IgD-negative memory B cell (primary cell): ENCODE data around the gene SELPLG. TPM values are rescaled to one million over a fixed set of nuclear protein-coding genes. Genes with fewer than 3 reads are reported as not detected.
"Not testable (repeated sequence)": the region's sequence is repeated elsewhere in the genome, so short reads cannot be mapped to it uniquely, and the experiment has no call there.

Source experiments
- H3K27ac Mint-ChIP-seq, 3 donors: one replicate each; pipeline ENCODE4 v1.8.0; 2020 to 2022; ENCODE audit warnings: mild to moderate bottlenecking in 3 of 3, mixed read lengths in 3 of 3, moderate library complexity in 1 of 3
- H3K27me3 Mint-ChIP-seq: one replicate; pipeline ENCODE4 v1.8.0; 2021; ENCODE audit warnings: mixed read lengths
- H3K36me3 Mint-ChIP-seq: one replicate; pipeline ENCODE4 v1.8.0; 2020; ENCODE audit warnings: mild to moderate bottlenecking, mixed read lengths
- H3K4me1 Mint-ChIP-seq, 3 donors: one replicate each; pipeline ENCODE4 v1.8.0; 2020 to 2022; ENCODE audit warnings: mixed read lengths in 3 of 3, mild to moderate bottlenecking in 1 of 3
- H3K4me3 Mint-ChIP-seq, 4 donors: one replicate each; pipeline ENCODE4 v1.8.0; 2020 to 2022; ENCODE audit warnings: mild to moderate bottlenecking in 4 of 4, mixed read lengths in 4 of 4, moderate library complexity in 3 of 4
- H3K9me3 Mint-ChIP-seq, 3 donors: one replicate each; pipeline ENCODE4 v1.8.0; 2020 to 2021; ENCODE audit warnings: mixed read lengths in 3 of 3, mild to moderate bottlenecking in 1 of 3
- polyA plus RNA-seq: library from polyadenylated mRNA; unstranded; fragments of 300-500 nt; fragmentation: Illumina TruSeq; gene quantifications from one replicate; pipeline ENCODE4 v1.2.3, GENCODE V29; 2021

The SELPLG gene
- polyA plus RNA-seq, 1 donor from 2014 or later: 37.0 TPM

GRCh38 chr12:108580531-108580930 is 53.2 kb downstream of the SELPLG start:
- Mint-ChIP-seq H3K9me3 (peaks cover 0 to 2% (median 0%) of the 10 kb centered on the region in 3 donors), H3K27ac (no peak overlapping the region), H3K27me3 (no peaks in the 10 kb centered on the region), H3K4me3 (no peak overlapping the region), H3K36me3 (no peaks in the 10 kb centered on the region), H3K4me1 (peaks cover 0 to 18% (median 11%) of the 10 kb centered on the region in 3 donors)

- H3K27ac Mint-ChIP-seq: peak overlapping the region in 1 of 3 donors; percentile 21
- peaks cover 0 to 2% (median 0%) of the 10 kb centered on the region in 3 donors for H3K9me3 Mint-ChIP-seq
- H3K36me3 Mint-ChIP-seq: no peaks in the 10 kb centered on the region
- peaks cover 0 to 23% (median 21%) of the 10 kb centered on the region in 3 donors for H3K4me1 Mint-ChIP-seq
- no peaks in the 10 kb centered on the region for H3K27me3 Mint-ChIP-seq
- peak overlapping the region in 2 of 4 donors; percentile 0 to 17 for H3K4me3 Mint-ChIP-seq
Observed at GRCh38 chr12:108578813-108579212, 54.9 kb downstream of the SELPLG start.

GRCh38 chr12:108578264-108578663 is 55.4 kb downstream of the SELPLG start:
- Mint-ChIP-seq H3K27ac (no peak overlapping the region), H3K9me3 (peaks cover 0 to 2% (median 0%) of the 10 kb centered on the region in 3 donors), H3K4me1 (peaks cover 0 to 26% (median 25%) of the 10 kb centered on the region in 3 donors), H3K4me3 (no peak overlapping the region), H3K27me3 (no peaks in the 10 kb centered on the region), H3K36me3 (no peaks in the 10 kb centered on the region)

GRCh38 chr12:108577458-108577857 is 56.2 kb downstream of the SELPLG start:
- Mint-ChIP-seq H3K36me3 (no peaks in the 10 kb centered on the region), H3K9me3 (peaks cover 0 to 2% (median 0%) of the 10 kb centered on the region in 3 donors), H3K27me3 (no peaks in the 10 kb centered on the region), H3K4me1 (peaks cover 8 to 34% (median 33%) of the 10 kb centered on the region in 3 donors), H3K4me3 (no peak overlapping the region), H3K27ac (peak overlapping the region in 1 of 3 donors; percentile 19)

- no peak overlapping the region for H3K27ac Mint-ChIP-seq
- H3K4me1 Mint-ChIP-seq: peaks cover 13 to 41% (median 40%) of the 10 kb centered on the region in 3 donors
- H3K9me3 Mint-ChIP-seq: peaks cover 0 to 2% (median 0%) of the 10 kb centered on the region in 3 donors
- peak overlapping the region in 1 of 4 donors; percentile 39 for H3K4me3 Mint-ChIP-seq
- H3K36me3 Mint-ChIP-seq: no peaks in the 10 kb centered on the region
- no peaks in the 10 kb centered on the region for H3K27me3 Mint-ChIP-seq
Observed at GRCh38 chr12:108576660-108577234, 56.9 kb downstream of the SELPLG start.

- H3K9me3 Mint-ChIP-seq: peaks cover 0 to 2% (median 0%) of the 10 kb centered on the region in 3 donors
- H3K27ac Mint-ChIP-seq: peak overlapping the region in 2 of 3 donors; percentile 39 to 80
- no peaks in the 10 kb centered on the region for H3K27me3 Mint-ChIP-seq
- peaks cover 21 to 54% (median 51%) of the 10 kb centered on the region in 3 donors for H3K4me1 Mint-ChIP-seq
- H3K36me3 Mint-ChIP-seq: no peaks in the 10 kb centered on the region
- H3K4me3 Mint-ChIP-seq: no peak overlapping the region
Observed at GRCh38 chr12:108575199-108575912, 58.3 kb downstream of the SELPLG start.

GRCh38 chr12:108574276-108574675 is 59.4 kb downstream of the SELPLG start:
- H3K36me3 Mint-ChIP-seq, H3K9me3 Mint-ChIP-seq, H3K27me3 Mint-ChIP-seq: not testable (repeated sequence)
- peaks cover 32 to 61% (median 50%) of the 10 kb centered on the region in 3 donors for H3K4me1 Mint-ChIP-seq
- peak overlapping the region in 1 of 4 donors; percentile 19 for H3K4me3 Mint-ChIP-seq
- peak overlapping the region in 1 of 3 donors; percentile 80 for H3K27ac Mint-ChIP-seq

- peak overlapping the region in 1 of 3 donors; percentile 57 for H3K27ac Mint-ChIP-seq
- no peaks in the 10 kb centered on the region for H3K27me3 Mint-ChIP-seq
- peaks cover 0 to 1% (median 0%) of the 10 kb centered on the region in 3 donors for H3K9me3 Mint-ChIP-seq
- peak overlapping the region in 3 of 4 donors; percentile 11 to 53 (median 41) for H3K4me3 Mint-ChIP-seq
- H3K36me3 Mint-ChIP-seq: peaks cover 4% of the 10 kb centered on the region
- peaks cover 41 to 65% (median 59%) of the 10 kb centered on the region in 3 donors for H3K4me1 Mint-ChIP-seq
Observed at GRCh38 chr12:108573317-108573716, 60.4 kb downstream of the SELPLG start.

- H3K36me3 Mint-ChIP-seq: peaks cover 4% of the 10 kb centered on the region
- no peaks in the 10 kb centered on the region for H3K9me3 Mint-ChIP-seq
- H3K27ac Mint-ChIP-seq: peak overlapping the region; percentile 57 to 96 (median 81)
- peak overlapping the region; percentile 11 to 53 (median 42) for H3K4me3 Mint-ChIP-seq
- H3K4me1 Mint-ChIP-seq: peaks cover 51 to 75% (median 63%) of the 10 kb centered on the region in 3 donors
- no peaks in the 10 kb centered on the region for H3K27me3 Mint-ChIP-seq
Observed at GRCh38 chr12:108572166-108572790, 61.4 kb downstream of the SELPLG start.

Other genes starting within 250 kb of the SELPLG start
- gene FICD, start 118.6 kb downstream of the SELPLG start, polyA plus RNA-seq: 3.5 TPM
- 51.9 TPM for gene SART3, start 72.7 kb downstream of the SELPLG start, polyA plus RNA-seq
- gene ISCU, start 71.3 kb downstream of the SELPLG start, polyA plus RNA-seq: 488 TPM
- 0.33 TPM for gene TMEM119, start 35.8 kb downstream of the SELPLG start, polyA plus RNA-seq
- gene CORO1C, start 97.6 kb upstream of the SELPLG start, polyA plus RNA-seq: 71.8 TPM
- 10.3 TPM for gene SSH1, start 223.7 kb upstream of the SELPLG start, polyA plus RNA-seq
- not detected for gene DAO, start 246.2 kb upstream of the SELPLG start, polyA plus RNA-seq